Measurements from ENCODE around the gene PIK3R5. TPM values are rescaled to one million over a fixed set of nuclear protein-coding genes. Genes with fewer than 3 reads are reported as not detected.

The PIK3R5 gene
- total RNA-seq, 4 donors from 2014 or later: 1.6 to 12.0 (median 8.4) TPM

DNA sequence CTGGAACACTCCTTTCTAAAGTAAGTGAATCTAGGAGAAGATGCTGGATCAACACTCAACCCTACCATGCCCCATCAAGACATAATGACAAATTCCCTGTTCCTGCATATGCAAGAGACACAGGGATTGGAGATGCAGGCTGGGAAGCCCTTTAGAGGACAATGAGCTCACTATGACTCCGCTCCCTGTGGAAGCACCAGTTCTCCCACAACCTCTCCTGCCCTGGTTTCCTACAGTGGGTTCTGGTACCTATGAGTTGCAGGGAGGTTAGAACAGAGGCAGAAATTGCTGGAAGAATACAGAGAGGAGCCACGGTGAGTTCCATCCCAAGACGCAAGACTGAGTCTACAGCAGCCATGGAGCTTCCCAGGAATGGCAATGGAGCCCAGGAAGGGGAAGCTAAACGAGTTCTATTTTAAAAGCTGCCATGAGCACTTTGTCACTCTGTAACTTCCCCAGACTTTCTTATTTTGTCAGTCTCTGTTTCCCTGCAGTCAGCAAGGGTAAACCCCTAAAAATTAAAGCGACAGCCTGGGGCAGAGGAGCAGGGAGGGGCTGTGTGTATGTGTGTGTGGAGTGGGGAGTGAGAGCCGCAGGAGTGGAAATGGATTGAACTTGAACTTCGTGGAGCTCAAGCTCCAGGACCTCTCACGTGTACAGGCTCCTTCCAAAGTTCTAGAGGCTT is 55.8 kb downstream of the PIK3R5 start:
- Histone ChIP-seq H3K27me3 (no peaks in the 10 kb centered on the region), H3K4me1 (no peaks in the 10 kb centered on the region), H3K27ac (no peak overlapping the region), H3K9me3 (no peaks in the 10 kb centered on the region), H3K4me3 (no peak overlapping the region), H3K36me3 (no peaks in the 10 kb centered on the region)
- DNase-seq: no peak
- no peak for TF ChIP-seq POLR2A (IDR thresholded peaks at IDR 0.05)
- TF ChIP-seq, protein P1, sequence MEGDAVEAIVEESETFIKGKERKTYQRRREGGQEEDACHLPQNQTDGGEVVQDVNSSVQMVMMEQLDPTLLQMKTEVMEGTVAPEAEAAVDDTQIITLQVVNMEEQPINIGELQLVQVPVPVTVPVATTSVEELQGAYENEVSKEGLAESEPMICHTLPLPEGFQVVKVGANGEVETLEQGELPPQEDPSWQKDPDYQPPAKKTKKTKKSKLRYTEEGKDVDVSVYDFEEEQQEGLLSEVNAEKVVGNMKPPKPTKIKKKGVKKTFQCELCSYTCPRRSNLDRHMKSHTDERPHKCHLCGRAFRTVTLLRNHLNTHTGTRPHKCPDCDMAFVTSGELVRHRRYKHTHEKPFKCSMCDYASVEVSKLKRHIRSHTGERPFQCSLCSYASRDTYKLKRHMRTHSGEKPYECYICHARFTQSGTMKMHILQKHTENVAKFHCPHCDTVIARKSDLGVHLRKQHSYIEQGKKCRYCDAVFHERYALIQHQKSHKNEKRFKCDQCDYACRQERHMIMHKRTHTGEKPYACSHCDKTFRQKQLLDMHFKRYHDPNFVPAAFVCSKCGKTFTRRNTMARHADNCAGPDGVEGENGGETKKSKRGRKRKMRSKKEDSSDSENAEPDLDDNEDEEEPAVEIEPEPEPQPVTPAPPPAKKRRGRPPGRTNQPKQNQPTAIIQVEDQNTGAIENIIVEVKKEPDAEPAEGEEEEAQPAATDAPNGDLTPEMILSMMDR (IDR thresholded peaks at IDR 0.05): no peak
- intact Hi-C loops (cut with DNase I; ENCODE audit: low total_unique reads): no loop called here

DNA sequence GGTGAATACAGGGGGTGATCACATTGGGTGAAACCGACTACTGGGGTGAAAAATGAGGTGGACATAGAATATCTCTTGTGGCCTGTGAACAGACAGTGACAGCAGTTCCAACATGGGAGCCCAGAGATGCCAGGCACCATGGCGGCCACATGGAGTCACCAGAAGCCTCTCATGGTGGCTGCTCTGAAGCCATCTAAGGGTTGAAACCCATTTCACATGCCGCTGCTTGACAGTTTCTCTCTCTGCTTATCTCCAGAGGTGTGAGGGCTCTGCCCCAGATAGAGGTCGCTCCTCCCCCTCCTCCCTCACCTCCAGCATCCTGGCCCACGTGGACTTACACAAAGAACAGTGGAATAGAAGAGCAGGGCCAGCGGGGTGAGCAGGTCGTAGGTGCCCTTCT is 60.2 kb downstream of the PIK3R5 start:
- Histone ChIP-seq H3K36me3 (no peaks in the 10 kb centered on the region), H3K4me1 (no peaks in the 10 kb centered on the region), H3K27ac (no peak overlapping the region), H3K4me3 (no peak overlapping the region), H3K9me3 (no peaks in the 10 kb centered on the region), H3K27me3 (no peaks in the 10 kb centered on the region)
- TF ChIP-seq, protein P1 (IDR thresholded peaks at IDR 0.05): no peak
- DNase-seq: no peak
- intact Hi-C loops (cut with DNase I; ENCODE audit: low total_unique reads): no loop called here

- no peaks in the 10 kb centered on the region for H3K4me1 ChIP-seq
- H3K27me3 ChIP-seq: no peaks in the 10 kb centered on the region
- TF ChIP-seq, protein P1 (IDR thresholded peaks at IDR 0.05): no peak
- no peak for TF ChIP-seq POLR2A (IDR thresholded peaks at IDR 0.05)
- no peak overlapping the region for H3K27ac ChIP-seq
- H3K9me3 ChIP-seq: no peaks in the 10 kb centered on the region
- DNase-seq: no peak
- no peaks in the 10 kb centered on the region for H3K36me3 ChIP-seq
- H3K4me3 ChIP-seq: no peak overlapping the region
- intact Hi-C loops (cut with DNase I; ENCODE audit: low total_unique reads): no loop called here
These were observed 60.8 kb downstream of the PIK3R5 start for GRCh38 chr17:8904686-8905085.

GRCh38 chr17:8904201-8904600 is 61.3 kb downstream of the PIK3R5 start:
- H3K4me3 ChIP-seq: no peak overlapping the region
- H3K9me3 ChIP-seq: no peaks in the 10 kb centered on the region
- no peak overlapping the region for H3K27ac ChIP-seq
- intact Hi-C loops (cut with DNase I; ENCODE audit: low total_unique reads): no loop called here
- no peak for TF ChIP-seq POLR2A (IDR thresholded peaks at IDR 0.05)
- TF ChIP-seq, protein P1 (IDR thresholded peaks at IDR 0.05): no peak
- H3K27me3 ChIP-seq: no peaks in the 10 kb centered on the region
- no peaks in the 10 kb centered on the region for H3K4me1 ChIP-seq
- no peaks in the 10 kb centered on the region for H3K36me3 ChIP-seq
- no peak for DNase-seq

- no peaks in the 10 kb centered on the region for H3K4me1 ChIP-seq
- intact Hi-C loops (cut with DNase I; ENCODE audit: low total_unique reads): no loop called here
- H3K4me3 ChIP-seq: no peak overlapping the region
- H3K27ac ChIP-seq: no peak overlapping the region
- DNase-seq: no peak
- no peaks in the 10 kb centered on the region for H3K27me3 ChIP-seq
- TF ChIP-seq POLR2A (IDR thresholded peaks at IDR 0.05): no peak
- TF ChIP-seq, protein P1 (IDR thresholded peaks at IDR 0.05): no peak
- H3K36me3 ChIP-seq: no peaks in the 10 kb centered on the region
- no peaks in the 10 kb centered on the region for H3K9me3 ChIP-seq
These were observed 64.6 kb downstream of the PIK3R5 start for GRCh38 chr17:8900626-8901585.
